ENCODE measurements around the gene EFS. TPM values are rescaled to one million over a fixed set of nuclear protein-coding genes. Genes with fewer than 3 reads are reported as not detected.

Gene EFS
- polyA plus RNA-seq, 3 donors: not detected

- peaks cover 3 to 13% (median 10%) of the 10 kb centered on the region in 3 donors for H3K27me3 Mint-ChIP-seq (ENCODE audit: low read depth in 3 of 3)
- H3K27me3 ChIP-seq (ENCODE audit: control insufficient read depth in 2 of 2, insufficient read depth in 2 of 2, low read length in 2 of 2): no peaks in the 10 kb centered on the region
- intact Hi-C loops (cut with micrococcal nuclease): loop anchor here in 1 of 2 donors (1.0 kb wide), 1 partner anchor 114 kb away; no protein-coding TSS in a partner anchor
Measured at GRCh38 chr14:23379366-23380196, 14.6 kb upstream of the EFS start.

More at GRCh38 chr14:23379366-23380196, 14.6 kb upstream of the EFS start:
- no peaks in the 10 kb centered on the region for H3K79me2 ChIP-seq (ENCODE audit: insufficient read depth, low read length)
- H3K4me2 ChIP-seq (replicated peaks; ENCODE audit: extremely low read depth, low read length, poor library complexity, severe bottlenecking): no peak overlapping the region
- no peak overlapping the region for H3K4me3 Mint-ChIP-seq
- H3K27ac ChIP-seq (ENCODE audit: low read depth in 1 of 2, low read length in 2 of 2): no peak overlapping the region
- H3K9ac ChIP-seq (ENCODE audit: insufficient read depth, low read length, poor library complexity, severe bottlenecking): no peak overlapping the region
- H3K9me3 ChIP-seq (replicated peaks in 1 of 2; ENCODE audit: control insufficient read depth in 1 of 2, insufficient read depth in 1 of 2, low read length in 2 of 2): no peaks in the 10 kb centered on the region
- no peaks in the 10 kb centered on the region for H3K36me3 Mint-ChIP-seq
- no peaks in the 10 kb centered on the region for H3K36me3 ChIP-seq (replicated peaks in 1 of 2; ENCODE audit: control insufficient read depth in 1 of 2, insufficient read depth in 2 of 2, low read length in 2 of 2)
- no peaks in the 10 kb centered on the region for H3K4me1 ChIP-seq (ENCODE audit: control insufficient read depth in 1 of 2, insufficient read depth in 2 of 2, low read length in 2 of 2)
- no peaks in the 10 kb centered on the region for H3K4me1 Mint-ChIP-seq
- H3K27ac Mint-ChIP-seq: no peak overlapping the region
- H2AFZ ChIP-seq (ENCODE audit: insufficient read depth, low read depth, low read length, poor library complexity, severe bottlenecking): no peak overlapping the region
- peaks cover 0 to 1% (median 0%) of the 10 kb centered on the region in 7 donors for H3K9me3 Mint-ChIP-seq
- peak; percentile 95 for TF ChIP-seq CTCF (IDR thresholded peaks at IDR 0.05)
- DNase-seq: peak; percentile 27 to 41 (median 29)
- H4K20me1 ChIP-seq (ENCODE audit: insufficient read depth, low read length): no peaks in the 10 kb centered on the region
- no peak overlapping the region for H3K4me3 ChIP-seq (replicated peaks in 1 of 3; ENCODE audit: low read depth in 2 of 3, low read length in 3 of 3)
- WGBS (ENCODE audit: insufficient coverage): no CpG with 5 or more reads among the region's 12 CpGs

All from CD14-positive monocyte (primary cell).